Astrocyte (in vitro differentiated cells and primary cell): ENCODE results near the gene ARCN1. TPM values are rescaled to one million over a fixed set of nuclear protein-coding genes. Genes with fewer than 3 reads are reported as not detected.
A peak's percentile ranks its signal among the peaks of the same experiment; 100 is the strongest.

ENCODE experiments used
- DNase-seq: peaks from one replicate; pipeline ENCODE4 v3.0.0-alpha.2; 2010; ENCODE audit warnings: low read depth
- FAIRE-seq: peaks from 2 replicates; lab custom pipeline; 2011; peaks lifted over from hg19 to GRCh38; lab: Jason Lieb, UNC
- H2AFZ ChIP-seq: 2 replicates; pipeline ENCODE4 v1.6.0; 2012; ENCODE audit warnings: low read depth, low read length, inconsistent platforms
- H3K27ac ChIP-seq: 2 replicates; pipeline ENCODE4 v1.5.1; 2011; ENCODE audit warnings: low read depth, low read length, inconsistent platforms
- H3K27me3 ChIP-seq: 2 replicates; pipeline ENCODE4 v1.6.0; 2011; ENCODE audit warnings: low read length, inconsistent platforms; ENCODE audit not compliant: insufficient read depth
- H3K36me3 ChIP-seq: 2 replicates; pipeline ENCODE4 v1.5.1; 2011; ENCODE audit warnings: low read length, inconsistent platforms; ENCODE audit not compliant: insufficient read depth
- H3K4me1 ChIP-seq: 2 replicates; pipeline ENCODE4 v1.5.1; 2011; ENCODE audit warnings: low read length, inconsistent platforms; ENCODE audit not compliant: insufficient read depth
- H3K4me2 ChIP-seq: 2 replicates; pipeline ENCODE4 v1.6.0; 2012; ENCODE audit warnings: low read length, inconsistent platforms
- H3K4me3 ChIP-seq: 2 replicates; pipeline ENCODE4 v1.5.1; 2011; ENCODE audit warnings: low read depth, mild to moderate bottlenecking, low read length, inconsistent platforms; ENCODE audit not compliant: insufficient read depth
- H3K79me2 ChIP-seq: 2 replicates; pipeline ENCODE4 v1.6.0; 2012; ENCODE audit warnings: mild to moderate bottlenecking, low read length, inconsistent platforms; ENCODE audit not compliant: insufficient read depth
- H3K9ac ChIP-seq: 2 replicates; pipeline ENCODE4 v1.6.0; 2012; ENCODE audit warnings: mild to moderate bottlenecking, low read length, inconsistent platforms
- H3K9me3 ChIP-seq: 2 replicates; pipeline ENCODE4 v1.5.1; 2012; ENCODE audit warnings: low read depth, mild to moderate bottlenecking, low read length, inconsistent platforms; ENCODE audit not compliant: insufficient read depth
- H4K20me1 ChIP-seq: 2 replicates; pipeline ENCODE4 v1.6.0; 2012; ENCODE audit warnings: low read length, inconsistent platforms; ENCODE audit not compliant: insufficient read depth
- H3K27ac Mint-ChIP-seq: one replicate; pipeline ENCODE4 v1.8.0; 2021; ENCODE audit warnings: mild to moderate bottlenecking, mixed read lengths; ENCODE audit not compliant: unreplicated experiment
- H3K27me3 Mint-ChIP-seq: one replicate; pipeline ENCODE4 v1.8.0; 2021; ENCODE audit warnings: low read depth, mixed read lengths; ENCODE audit not compliant: unreplicated experiment
- H3K36me3 Mint-ChIP-seq: one replicate; pipeline ENCODE4 v1.8.0; 2021; ENCODE audit warnings: low read depth, mixed read lengths; ENCODE audit not compliant: unreplicated experiment
- H3K4me1 Mint-ChIP-seq: one replicate; pipeline ENCODE4 v1.8.0; 2021; ENCODE audit warnings: low read depth, mixed read lengths; ENCODE audit not compliant: unreplicated experiment
- H3K4me3 Mint-ChIP-seq: one replicate; pipeline ENCODE4 v1.8.0; 2021; ENCODE audit warnings: mild to moderate bottlenecking, moderate library complexity, mixed read lengths; ENCODE audit not compliant: unreplicated experiment
- H3K9me3 Mint-ChIP-seq: one replicate; pipeline ENCODE4 v1.8.0; 2021; ENCODE audit warnings: mild to moderate bottlenecking, mixed read lengths; ENCODE audit not compliant: unreplicated experiment
- EZH2 ChIP-seq: IDR thresholded peaks from 2 replicates; pipeline ENCODE4 v1.6.1; 2012; ENCODE audit warnings: mild to moderate bottlenecking, low read length, inconsistent platforms; ENCODE audit not compliant: insufficient read depth
- total RNA-seq: library from RNA; stranded (reverse); gene quantifications from 2 replicates; pipeline ENCODE4 v1.2.1, GENCODE V29; 2021
- TF ChIP-seq, protein P1 (sequence below): IDR thresholded peaks from 2 replicates; pipeline ENCODE4 v1.5.1; 2011; ENCODE audit warnings: low read depth, mild to moderate bottlenecking, inconsistent platforms, low read length, moderate library complexity; ENCODE audit not compliant: insufficient read depth

ARCN1 gene
- total RNA-seq, 1 donor from 2014 or later = 255 TPM

DNA sequence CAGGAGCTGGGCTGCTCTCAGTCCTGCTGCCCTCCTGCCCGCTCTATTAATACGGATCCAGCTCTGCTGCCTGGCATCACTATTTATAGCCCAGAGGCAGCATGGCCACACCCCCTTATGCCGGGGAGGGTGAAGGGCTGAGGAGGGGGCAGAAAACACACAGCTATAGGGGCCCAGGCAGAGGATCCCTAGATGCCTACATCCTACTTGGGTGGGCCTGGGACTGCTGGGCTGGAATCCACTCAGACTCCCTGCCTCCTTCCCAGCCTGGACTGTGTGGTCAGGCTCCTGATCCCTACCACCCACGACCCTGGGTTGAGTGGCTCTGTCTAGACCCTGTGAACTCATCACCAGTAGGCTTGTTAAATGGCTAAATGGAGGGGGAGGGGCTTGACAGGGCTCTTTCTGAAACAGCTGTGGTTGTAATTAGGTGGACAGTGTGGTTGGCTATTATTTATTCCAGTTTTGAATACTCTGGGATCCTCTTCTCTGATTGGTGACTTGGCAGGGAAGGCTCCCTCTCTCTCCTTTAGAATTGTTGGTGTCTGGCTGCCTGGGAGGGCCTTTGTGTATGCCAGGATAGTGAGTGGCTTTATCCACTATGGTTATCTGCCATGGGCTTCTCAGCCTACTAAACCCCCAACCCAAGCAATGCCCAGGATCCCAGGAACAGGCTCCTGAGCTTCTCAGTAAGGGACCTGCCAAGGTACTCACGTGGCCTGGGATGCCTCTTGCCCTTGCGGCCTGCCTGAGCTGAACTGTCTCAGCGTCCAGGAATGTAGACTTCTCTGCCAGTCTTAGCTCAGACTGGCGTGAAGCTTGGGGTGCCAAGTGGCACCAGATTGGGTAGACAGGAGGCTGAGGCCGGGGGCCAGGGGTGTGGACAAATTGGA, 50.4 kb downstream of the ARCN1 start:
- peaks cover 67% of the 10 kb centered on the region for H3K79me2 ChIP-seq
- peaks cover 9% of the 10 kb centered on the region for H3K36me3 Mint-ChIP-seq
- peak overlapping the region; percentile 95 for H3K4me2 ChIP-seq
- H3K27me3 ChIP-seq = no peaks in the 10 kb centered on the region
- H3K27me3 Mint-ChIP-seq = no peaks in the 10 kb centered on the region
- DNase-seq (peak; percentile 85), FAIRE-seq (no peak)
- H3K27ac ChIP-seq = peak overlapping the region; percentile 99
- H3K4me3 Mint-ChIP-seq = peak overlapping the region; percentile 96
- H3K9me3 ChIP-seq = no peaks in the 10 kb centered on the region
- peaks cover 57% of the 10 kb centered on the region for H3K4me1 ChIP-seq
- H2AFZ ChIP-seq = no peak overlapping the region
- peaks cover 53% of the 10 kb centered on the region for H4K20me1 ChIP-seq
- H3K9ac ChIP-seq = peak overlapping the region; percentile 93
- no peak for TF ChIP-seq EZH2
- TF ChIP-seq, protein P1, sequence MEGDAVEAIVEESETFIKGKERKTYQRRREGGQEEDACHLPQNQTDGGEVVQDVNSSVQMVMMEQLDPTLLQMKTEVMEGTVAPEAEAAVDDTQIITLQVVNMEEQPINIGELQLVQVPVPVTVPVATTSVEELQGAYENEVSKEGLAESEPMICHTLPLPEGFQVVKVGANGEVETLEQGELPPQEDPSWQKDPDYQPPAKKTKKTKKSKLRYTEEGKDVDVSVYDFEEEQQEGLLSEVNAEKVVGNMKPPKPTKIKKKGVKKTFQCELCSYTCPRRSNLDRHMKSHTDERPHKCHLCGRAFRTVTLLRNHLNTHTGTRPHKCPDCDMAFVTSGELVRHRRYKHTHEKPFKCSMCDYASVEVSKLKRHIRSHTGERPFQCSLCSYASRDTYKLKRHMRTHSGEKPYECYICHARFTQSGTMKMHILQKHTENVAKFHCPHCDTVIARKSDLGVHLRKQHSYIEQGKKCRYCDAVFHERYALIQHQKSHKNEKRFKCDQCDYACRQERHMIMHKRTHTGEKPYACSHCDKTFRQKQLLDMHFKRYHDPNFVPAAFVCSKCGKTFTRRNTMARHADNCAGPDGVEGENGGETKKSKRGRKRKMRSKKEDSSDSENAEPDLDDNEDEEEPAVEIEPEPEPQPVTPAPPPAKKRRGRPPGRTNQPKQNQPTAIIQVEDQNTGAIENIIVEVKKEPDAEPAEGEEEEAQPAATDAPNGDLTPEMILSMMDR = no peak
- H3K27ac Mint-ChIP-seq = peak overlapping the region; percentile 97
- peaks cover 26% of the 10 kb centered on the region for H3K36me3 ChIP-seq
- peaks cover 56% of the 10 kb centered on the region for H3K4me1 Mint-ChIP-seq
- peaks cover 5% of the 10 kb centered on the region for H3K9me3 Mint-ChIP-seq
- H3K4me3 ChIP-seq = peak overlapping the region; percentile 83

DNA sequence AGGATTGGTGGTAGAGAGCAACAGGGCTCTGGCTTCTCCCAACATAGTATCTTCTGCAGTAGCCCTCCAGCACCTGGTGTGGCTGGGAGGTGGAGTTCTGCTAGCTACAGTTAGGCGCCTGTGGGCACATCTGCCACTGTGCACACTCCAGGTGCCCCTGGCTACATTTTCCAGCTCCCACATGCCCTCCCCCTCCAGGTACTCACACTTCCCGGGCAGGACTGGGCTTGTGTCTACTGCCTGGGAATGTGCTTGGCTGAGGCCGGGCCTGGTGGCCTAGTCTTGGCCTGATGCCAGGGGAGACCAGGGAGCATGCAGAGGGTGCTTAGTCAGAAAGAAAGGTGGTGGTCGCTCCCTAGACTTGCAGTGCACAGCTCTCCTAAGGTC, 51.1 kb downstream of the ARCN1 start:
- peaks cover 9% of the 10 kb centered on the region for H3K36me3 Mint-ChIP-seq
- peak overlapping the region; percentile 99 for H3K27ac ChIP-seq
- H3K4me2 ChIP-seq = peak overlapping the region; percentile 95
- peak overlapping the region; percentile 83 for H3K4me3 ChIP-seq
- H3K4me3 Mint-ChIP-seq = peak overlapping the region; percentile 96
- peaks cover 73% of the 10 kb centered on the region for H3K79me2 ChIP-seq
- peaks cover 60% of the 10 kb centered on the region for H4K20me1 ChIP-seq
- peaks cover 51% of the 10 kb centered on the region for H3K4me1 ChIP-seq
- H3K9me3 Mint-ChIP-seq = peaks cover 5% of the 10 kb centered on the region
- H2AFZ ChIP-seq = no peak overlapping the region
- H3K27ac Mint-ChIP-seq = peak overlapping the region; percentile 91
- H3K9ac ChIP-seq = peak overlapping the region; percentile 93
- no peaks in the 10 kb centered on the region for H3K27me3 ChIP-seq
- TF ChIP-seq, protein P1 = no peak
- no peak for TF ChIP-seq EZH2
- peaks cover 50% of the 10 kb centered on the region for H3K4me1 Mint-ChIP-seq
- H3K36me3 ChIP-seq = peaks cover 30% of the 10 kb centered on the region
- H3K9me3 ChIP-seq = no peaks in the 10 kb centered on the region
- no peak for FAIRE-seq
- no peaks in the 10 kb centered on the region for H3K27me3 Mint-ChIP-seq
- DNase-seq = peak; percentile 50
